GM18519 (cell line): ENCODE results near the gene KDELR3.

Source experiments
- ATAC-seq: cut with Tn5 transposase; IDR thresholded peaks from one replicate; pipeline ENCODE4 v1.9.1; 2021; ENCODE audit warnings: mild to moderate bottlenecking, moderate library complexity; ENCODE audit not compliant: unreplicated experiment, low FRiP score

Gene KDELR3

DNA sequence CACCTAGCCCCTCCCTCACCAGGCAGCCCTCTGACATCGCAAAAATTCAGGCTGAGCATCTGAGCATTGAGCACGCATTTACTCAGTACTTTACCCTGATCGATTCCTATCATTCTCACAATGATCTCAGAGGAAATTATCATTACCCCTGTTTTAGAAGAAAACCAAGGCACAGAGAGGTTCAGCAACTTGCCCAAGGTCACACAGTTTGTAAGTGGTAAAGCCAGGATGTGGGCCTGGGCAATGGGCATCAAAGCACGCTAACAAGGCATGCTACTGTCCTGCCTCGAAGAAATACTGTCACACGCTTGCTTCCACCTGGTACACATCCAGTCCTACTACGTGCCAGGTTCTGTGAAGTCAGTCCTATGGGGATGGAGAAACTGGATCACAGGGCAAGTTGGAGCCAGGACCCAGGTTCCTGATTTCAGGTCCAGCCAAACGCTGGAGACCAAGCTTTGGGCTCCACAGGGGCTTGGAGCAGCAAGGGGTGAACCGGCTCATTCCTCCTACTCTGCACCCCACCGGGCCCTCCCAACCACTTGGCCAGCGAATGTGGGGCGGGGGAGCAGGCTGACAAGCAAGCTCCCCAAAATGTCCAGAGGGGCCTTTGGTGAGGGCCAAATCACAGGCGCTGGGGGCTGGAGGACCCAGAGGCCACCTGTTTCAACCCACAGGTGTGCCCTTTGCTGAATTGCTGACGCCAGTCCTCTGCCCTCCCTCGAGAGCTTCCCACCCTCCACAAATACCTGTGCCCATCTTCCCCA is 31.1 kb upstream of the KDELR3 start:
- ATAC-seq = no peak

GRCh38 chr22:38437416-38437815 is 30.5 kb upstream of the KDELR3 start:
- ATAC-seq = no peak

DNA sequence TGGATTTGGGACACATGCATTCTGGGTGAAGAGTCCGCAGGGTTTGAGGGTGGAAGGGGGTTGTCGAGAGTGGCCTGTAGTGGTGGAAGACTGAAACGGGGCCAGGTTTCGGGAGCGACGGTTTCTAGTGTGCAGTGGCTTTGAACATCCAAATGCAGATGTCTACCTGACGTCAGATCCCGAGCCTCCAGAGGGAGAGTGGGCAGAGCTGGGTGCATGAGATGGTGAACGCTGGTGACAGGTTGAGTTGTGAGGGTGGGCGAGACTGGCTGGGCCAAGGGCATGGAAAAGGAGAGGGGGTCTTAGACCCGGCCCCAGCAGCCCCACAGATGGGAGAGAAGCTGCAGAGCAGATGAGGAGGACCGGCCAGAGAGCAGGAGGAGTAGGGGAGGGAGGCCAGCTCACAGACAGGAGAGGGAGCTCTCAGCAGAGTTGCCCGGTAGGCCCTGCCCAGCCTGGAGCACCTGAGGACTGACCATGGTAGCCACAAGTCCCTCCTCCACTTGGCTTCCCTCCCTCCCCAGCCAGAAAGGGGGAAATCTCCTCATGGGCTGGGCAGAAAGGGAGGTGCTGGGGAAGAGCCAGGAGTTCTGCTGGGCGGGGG is 27.0 kb upstream of the KDELR3 start:
- no peak for ATAC-seq

DNA sequence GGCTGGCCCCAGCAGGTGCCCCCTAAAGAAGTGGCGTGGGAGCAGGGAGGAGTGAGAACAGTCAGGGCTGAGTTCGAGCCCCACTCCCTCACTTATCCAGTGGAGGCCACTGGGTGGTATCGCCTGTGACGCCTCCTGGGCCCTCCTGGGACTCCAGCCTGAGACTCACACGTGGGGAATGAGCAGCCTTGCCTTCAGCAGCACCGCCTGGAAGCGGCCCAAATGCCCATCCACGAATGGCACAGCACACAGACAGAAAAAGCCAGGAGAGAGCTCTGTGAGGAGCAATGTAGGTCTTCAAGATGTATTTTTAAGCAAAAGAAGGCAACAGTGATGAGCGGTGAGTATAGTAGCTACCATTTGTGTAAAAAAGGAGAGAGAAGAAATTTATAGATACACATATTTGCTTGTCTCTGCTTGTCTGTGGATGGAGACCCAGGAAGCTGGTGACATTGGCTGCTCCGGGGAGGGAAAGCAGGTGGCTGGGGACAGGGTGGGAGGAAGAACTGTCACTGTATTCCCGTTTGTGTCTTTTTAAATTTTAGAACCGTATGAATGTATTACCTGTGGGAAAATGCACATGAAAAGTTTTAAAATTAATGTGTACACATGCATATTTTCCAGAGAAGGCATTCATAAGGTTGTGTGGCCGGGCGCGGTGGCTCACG is 26.1 kb upstream of the KDELR3 start:
- ATAC-seq = no peak

- no peak for ATAC-seq
Measured at GRCh38 chr22:38442967-38443627, 24.8 kb upstream of the KDELR3 start.

DNA sequence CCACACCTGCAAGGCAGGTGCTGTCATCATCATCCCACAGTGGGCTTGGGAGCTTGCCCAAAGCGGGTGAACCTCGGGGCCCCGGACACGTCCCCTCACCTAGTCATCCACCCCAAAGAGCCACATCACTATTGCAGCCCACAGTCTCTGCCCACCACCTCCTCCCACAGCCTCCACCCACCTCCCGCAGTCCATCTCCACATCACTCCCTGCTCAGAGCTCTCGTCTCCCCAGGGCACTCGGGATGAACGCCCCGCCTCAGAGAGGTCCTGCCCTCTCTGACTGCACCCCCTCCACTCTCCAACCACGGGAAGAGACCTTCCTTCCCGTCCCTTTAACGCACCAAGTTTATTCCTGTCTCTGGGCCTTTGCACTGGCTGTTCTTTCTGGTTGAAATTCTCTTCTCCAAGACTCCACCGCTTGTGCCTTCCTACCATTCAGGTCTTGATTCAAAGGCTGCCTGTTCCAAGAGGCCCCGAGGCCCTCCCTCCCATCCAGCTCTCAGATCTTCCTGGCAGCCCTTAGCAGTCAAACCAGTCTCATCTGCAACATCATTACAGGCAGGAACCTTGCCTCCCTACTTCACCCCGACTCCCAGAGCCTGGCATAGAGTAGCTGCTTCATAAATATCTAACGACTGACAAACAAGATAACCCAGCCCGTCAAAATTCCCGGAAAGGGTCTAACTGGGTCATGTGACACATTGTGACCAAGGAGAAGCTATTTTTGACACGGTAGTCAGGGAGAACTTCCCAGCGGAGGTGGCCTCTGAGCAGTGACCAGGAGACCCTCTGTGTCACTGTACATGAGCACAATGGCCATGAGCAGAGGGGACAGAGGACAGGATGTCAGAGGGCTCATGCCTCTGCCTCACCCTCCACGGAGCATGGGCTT is 24.0 kb upstream of the KDELR3 start:
- no peak for ATAC-seq

- ATAC-seq = no peak
Measured at GRCh38 chr22:38444783-38445182, 23.1 kb upstream of the KDELR3 start.

- ATAC-seq = no peak
Measured at GRCh38 chr22:38446018-38446601, 21.8 kb upstream of the KDELR3 start.

DNA sequence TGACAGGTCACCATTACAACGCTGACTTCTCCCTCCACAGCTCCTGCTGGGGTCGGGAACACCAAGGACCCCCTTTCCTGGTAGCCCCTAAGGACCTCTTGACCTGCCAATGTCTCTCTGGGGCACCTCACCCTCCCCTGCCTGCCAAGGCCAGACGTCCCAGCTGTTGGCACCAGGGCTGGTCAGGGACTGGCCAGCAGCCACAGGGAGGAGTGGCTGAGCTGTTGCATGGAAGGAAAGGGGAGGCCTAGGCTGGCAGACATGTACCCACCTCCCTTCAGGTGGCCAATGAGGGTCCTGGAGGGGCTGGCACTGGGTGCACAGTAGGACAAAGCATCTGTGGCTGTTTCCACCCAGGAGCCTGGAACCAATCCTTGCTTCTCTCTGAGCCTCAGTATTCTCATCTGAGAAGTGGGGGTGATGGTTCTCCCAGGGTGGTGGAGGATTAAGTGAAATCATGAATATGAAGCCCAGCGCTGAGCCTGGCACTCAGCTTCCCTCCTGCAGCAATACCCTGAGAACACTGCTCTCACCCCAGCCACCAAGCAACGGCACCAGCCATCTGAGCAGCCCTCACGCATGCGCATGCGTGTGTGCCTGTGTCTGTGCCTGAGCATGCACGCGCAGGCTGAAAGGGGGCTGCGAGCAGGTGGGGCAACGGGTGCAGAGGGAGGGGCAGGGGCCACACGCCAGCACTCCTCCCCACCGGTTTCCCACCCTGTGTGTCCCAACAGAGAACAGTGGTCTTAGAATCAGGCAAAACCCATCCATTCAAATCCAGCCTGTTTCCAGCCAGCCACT is 18.8 kb upstream of the KDELR3 start:
- ATAC-seq = no peak

DNA sequence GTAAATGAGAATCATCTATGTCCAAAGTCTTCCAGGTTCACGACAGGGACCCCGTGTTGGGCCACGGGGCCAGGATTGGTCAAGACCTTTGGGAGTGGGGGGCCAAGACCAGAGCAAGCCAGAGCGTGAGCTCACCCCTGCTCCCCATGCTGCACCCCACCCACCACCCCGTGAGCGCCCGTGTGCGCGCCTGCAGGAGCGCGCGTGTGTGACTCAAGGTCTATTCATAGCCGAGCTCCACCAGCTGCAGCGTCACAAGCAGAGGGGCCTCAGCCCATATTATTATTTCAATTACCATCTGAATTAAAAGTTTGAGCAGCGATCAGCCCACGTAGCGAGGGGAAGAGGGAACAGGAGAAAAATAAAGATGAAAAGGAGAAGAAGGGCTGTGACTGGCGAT is 18.1 kb upstream of the KDELR3 start:
- ATAC-seq = no peak

- ATAC-seq = no peak
Measured at GRCh38 chr22:38450234-38450797, 17.6 kb upstream of the KDELR3 start.

DNA sequence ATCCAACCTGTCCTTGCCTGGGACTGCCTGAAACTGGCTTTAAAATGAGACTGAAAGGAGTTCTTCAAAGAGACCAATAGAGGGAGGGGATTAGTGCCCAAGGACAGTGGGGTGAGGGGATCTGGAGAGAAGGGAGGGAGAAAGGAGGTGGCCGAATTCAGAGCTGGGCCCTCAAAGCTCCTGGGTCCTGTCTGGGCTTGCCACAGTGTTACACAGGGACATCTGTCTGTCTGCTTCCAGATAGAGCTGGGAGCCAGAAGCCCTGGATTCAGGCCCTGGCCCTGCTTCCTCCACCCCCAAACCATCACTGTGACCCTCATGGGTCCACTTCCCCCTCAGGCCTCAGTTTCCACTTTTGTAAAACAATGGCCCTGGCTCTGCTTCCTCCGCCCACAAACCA is 16.5 kb upstream of the KDELR3 start:
- ATAC-seq = no peak

GRCh38 chr22:38451864-38452263 is 16.0 kb upstream of the KDELR3 start:
- ATAC-seq = no peak

DNA sequence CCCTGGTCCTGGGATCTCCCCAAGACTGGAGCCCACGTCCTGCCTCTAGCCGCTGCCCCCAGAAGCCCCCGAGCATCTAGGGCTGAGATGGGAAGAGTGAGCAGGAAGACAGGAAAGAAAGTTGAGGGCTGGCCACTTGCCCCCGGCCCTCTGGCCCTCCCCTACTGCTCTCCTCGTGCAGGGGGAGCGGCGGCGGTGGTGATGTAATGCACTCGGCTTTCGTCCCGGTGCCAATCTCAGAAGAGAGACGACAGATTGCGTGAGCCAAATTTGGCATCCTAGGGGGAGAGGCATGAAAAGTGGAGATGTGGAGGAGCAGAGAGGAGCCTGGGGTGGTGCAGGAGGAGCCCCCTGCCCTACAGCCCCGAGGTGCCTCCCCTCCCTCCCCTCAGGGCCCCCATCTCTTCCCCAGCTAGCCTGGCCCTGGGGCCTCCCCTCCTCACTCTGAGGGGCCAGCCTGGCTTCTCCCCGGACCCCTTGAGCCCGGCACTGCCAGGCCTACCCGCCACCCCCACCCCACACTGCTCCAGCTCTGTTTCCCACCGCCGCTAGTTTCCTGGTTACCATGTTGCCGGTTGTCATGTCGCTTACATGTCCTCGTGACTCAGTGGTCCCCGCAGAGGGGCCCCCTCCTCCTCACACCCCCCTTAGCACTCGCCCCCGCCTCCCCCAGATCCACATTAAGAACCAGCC is 15.4 kb upstream of the KDELR3 start:
- ATAC-seq = no peak

GRCh38 chr22:38453066-38453672 is 14.7 kb upstream of the KDELR3 start:
- no peak for ATAC-seq

GRCh38 chr22:38453996-38454352 is 13.9 kb upstream of the KDELR3 start:
- no peak for ATAC-seq

GRCh38 chr22:38454353-38455075 is 13.4 kb upstream of the KDELR3 start:
- no peak for ATAC-seq
